Stimulated activated CD4-positive, alpha-beta T cell treated with anti-CD3 and anti-CD28 coated beads, Interleukin-2, amount 100 ng/mL, for 24 hours (primary cell): ENCODE data around the gene SDF2.

ENCODE experiments used
- DNase-seq, 2 donors: peaks; one replicate each; pipeline ENCODE4 v3.0.0-alpha.2; 2020

The SDF2 gene, protein sequence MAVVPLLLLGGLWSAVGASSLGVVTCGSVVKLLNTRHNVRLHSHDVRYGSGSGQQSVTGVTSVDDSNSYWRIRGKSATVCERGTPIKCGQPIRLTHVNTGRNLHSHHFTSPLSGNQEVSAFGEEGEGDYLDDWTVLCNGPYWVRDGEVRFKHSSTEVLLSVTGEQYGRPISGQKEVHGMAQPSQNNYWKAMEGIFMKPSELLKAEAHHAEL

DNA sequence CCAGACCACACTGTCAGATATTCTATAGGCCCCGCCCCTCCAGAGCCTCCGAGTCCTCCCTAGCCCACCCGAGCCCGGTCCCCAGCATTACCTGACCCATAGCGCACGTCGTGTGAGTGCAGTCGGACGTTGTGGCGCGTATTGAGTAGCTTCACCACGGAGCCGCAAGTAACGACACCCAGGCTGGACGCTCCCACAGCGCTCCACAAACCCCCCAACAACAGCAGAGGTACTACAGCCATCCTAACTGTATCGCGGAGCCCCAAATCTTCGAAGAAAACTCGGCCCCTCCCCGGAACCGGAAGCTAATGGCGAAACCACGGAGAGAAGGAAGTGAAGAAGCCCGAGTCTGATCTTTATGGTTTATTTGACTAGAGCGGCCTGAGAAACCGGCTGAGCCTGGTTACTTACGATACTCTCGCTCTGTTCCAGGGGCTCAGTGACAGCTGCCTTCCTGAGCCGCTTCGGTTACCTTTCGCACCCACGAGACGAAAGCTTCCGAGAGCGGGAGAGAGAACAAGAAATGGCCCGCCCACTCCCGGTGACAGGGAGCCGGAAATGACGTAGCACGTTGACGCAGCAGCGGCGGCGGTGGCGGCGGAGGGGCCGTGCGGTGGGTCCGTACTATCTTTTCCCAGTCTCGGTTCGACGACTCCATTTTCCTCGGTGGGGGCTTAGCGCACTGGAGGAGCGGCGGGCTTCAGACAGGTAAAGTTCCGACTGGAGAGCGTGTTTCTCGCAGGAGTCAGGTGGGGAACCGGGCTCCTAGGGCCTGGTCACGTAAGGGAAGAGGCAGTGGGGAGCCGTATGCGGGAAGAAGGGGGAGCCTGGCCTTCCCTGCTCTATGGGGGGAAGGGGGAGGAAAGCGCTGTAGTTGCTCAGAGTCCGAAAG is at the start of gene SDF2, which contains the start of gene SUPT6H:
TSS of gene SDF2 (minus strand) at position 272 of the 892 bp plus-strand sequence. CDS start at position 242, 30 bp downstream.
TSS of gene SUPT6H (plus strand) at position 571 of the 892 bp plus-strand sequence. CDS start 11,197 bp downstream, outside the sequence.
- DNase-seq = peak; percentile 97 to 98

DNA sequence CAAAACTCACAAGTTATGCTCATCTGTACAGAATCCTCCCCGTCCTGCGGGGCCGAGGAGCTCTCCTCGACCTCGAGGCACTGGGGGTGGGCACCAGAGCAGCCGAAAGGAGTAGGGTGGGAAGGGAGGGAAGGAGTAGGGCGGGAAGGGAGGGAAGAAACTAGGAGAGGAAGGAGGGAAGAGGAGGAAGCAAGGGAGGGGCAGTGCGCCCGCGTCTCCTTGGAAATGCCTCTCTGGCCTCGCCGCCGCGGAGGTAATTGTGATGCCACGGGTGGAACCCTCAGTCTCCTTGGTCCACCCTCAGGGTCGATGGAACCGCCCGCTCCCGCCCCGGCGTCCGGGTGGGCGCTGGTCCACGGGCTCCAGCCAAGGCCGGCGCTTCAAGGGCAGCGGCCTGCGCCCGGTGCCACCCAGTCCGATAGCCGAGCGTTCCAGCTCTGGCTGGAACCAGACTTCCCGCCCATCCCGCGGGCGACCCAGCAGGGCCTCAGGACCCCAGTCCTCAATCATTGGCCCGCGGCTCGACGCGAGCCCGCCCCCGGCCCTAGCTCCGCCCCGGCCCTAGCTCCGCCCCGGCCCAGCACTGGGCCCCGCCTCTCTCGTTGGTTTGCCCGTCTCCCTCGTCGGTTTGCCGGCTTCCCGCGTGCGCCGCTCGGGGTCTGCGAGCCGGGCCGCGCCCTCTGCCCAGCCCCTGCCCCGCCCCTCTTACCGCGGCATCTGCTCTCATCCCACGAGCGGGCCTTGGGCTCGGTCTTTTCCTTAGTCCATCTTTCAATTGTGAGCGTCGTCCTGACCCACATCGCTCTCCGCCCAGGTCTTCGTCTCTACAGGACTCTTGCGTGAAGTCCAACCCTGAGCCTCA is 49.4 kb upstream of the SDF2 start:
- peak; percentile 89 to 96 for DNase-seq

DNA sequence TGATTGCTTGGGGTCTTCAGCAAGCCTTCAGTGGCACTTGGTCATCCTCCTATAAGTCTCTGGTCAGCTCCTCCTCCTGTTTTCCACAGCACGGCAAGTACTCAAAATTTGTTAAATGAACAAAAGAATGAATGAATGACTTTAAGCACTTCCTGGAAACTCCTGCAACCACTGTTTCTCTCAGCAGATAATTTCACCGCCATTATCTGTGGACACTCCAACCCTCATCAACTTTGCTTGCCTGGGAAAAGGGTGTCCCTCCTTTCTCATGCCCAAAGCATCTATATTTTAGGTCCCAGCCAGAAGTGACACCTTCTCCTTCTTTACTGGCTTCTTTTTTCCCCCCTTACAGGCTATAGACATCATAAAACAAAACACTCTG is 45.6 kb upstream of the SDF2 start:
- no peak for DNase-seq

DNA sequence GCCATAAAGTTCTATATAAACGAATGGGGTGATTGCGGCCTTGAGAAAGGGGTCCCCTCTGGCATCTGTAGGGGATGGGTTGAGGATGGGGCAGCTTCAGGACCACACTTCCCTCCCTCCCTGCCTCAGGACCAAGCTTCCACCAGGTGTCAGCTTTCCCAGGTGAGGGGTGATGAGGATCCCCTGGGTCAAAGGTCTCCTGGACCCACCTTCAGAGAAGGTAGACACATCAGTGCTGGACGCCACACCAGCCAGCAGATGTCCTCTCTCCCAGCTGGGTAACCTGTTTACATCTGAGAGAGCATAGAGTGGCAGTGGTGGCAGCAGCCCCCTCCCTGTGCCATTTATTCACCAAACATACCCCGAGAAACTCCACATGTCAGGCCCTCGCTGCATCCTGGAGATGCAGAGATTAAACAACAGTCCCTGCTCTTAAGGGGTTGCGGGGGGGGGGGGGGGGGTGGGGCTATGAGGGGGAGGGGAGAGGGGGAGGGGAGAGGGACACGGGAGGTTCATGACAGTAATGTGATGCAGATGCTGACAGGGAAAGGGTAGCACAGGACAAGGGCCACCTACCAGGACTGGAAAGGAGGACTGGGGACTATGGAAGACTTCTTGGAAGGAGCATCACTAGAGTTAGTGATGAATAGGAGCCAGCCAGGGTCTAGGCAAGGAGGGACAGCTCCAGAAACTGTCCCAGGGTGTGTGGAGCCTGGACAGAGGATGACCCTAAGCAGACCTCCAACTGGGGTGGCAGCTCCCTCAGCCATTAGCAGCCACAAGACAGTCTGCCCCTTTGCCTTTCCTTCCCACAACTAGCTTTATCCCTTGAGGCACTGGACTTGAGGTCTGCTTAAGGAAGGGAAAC is 45.0 kb upstream of the SDF2 start:
- no peak for DNase-seq

DNA sequence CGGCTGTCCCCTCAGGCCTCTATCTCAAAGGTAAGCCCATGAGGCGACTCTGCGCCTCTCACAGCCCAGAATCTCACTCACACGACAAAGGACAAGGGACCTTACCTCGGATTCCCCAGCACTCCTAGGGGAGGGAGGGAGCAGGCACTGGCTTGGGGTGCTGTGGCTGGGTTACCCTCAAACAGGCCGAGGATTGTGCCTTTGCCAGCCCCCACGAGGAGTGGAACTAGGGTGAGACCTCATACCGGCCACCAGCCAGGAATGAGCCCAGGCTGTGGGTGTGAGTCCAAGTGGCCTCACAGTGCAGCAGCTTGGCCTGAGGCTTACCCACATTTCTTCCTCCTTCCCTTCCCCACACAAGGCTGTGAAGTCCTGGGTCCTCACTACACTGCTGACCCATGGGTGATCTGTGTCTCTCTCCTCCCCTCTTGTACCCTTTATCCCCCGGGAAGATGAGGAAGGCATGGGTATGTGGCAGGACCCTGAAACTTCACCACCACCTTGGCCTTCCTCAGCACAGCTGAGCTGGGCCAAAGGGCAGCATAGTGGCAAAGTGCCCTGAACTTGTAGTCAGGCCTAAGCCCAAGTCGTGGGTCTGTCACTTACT is 44.1 kb upstream of the SDF2 start:
- no peak for DNase-seq

DNA sequence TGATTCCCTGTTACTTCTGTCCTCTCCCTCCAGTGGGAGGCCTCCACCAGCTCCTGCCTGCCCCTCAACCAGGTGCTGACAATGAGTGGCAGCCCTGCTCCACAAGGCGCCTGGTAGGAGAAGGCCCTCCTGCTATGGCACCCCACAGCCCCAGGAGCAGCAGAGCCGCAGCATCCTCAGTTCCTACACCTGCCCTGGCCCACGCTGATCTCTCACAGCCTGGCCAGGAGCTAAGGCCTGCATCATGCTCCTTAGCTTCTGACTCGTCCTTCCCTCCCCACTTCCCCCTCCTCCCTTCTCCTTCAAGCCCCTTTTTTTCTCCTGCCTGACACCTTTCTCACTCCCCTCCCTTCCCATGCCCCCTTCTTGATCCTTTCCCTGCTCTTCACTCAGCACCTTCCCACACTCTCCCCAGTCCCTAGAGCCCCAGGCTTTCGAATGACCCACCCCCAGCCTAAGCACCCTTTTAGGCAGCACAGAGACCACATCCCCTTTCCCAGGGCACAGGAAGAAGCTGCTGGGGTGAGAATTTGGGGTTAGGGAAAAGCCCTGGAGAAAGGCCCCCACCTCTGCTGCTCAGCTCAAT is 43.5 kb upstream of the SDF2 start:
- DNase-seq = no peak

DNA sequence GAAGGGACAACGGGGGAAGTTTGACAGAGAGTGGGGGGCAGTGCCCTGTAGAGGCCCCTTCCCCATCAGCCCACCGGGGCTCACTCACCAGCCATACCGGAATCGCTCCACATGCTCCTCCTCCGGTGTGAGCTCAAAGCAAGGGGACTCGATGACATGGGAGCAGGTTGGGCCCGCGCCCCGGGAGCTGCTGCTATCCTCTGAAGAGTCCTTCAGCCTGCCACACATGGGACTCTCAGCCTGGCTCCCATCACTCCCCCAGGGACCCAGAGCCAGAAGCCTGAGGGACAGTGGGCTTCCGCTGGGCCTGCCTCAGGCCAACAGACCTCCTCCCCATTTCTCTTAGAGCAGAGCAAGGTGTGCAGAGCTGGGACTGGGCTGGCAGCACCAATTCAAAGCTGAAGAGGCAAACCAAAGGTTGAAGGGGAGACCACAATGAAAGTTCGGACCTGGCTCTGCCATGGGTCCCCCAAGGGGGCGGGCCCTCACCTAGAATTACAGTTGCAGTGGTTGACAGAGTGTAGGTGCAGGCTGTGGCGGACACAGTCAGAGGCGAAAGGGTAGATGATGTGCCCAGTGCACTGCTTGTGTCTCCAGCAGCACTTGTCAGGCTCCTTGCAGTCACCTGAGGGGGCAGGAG is 42.6 kb upstream of the SDF2 start:
- no peak for DNase-seq

DNA sequence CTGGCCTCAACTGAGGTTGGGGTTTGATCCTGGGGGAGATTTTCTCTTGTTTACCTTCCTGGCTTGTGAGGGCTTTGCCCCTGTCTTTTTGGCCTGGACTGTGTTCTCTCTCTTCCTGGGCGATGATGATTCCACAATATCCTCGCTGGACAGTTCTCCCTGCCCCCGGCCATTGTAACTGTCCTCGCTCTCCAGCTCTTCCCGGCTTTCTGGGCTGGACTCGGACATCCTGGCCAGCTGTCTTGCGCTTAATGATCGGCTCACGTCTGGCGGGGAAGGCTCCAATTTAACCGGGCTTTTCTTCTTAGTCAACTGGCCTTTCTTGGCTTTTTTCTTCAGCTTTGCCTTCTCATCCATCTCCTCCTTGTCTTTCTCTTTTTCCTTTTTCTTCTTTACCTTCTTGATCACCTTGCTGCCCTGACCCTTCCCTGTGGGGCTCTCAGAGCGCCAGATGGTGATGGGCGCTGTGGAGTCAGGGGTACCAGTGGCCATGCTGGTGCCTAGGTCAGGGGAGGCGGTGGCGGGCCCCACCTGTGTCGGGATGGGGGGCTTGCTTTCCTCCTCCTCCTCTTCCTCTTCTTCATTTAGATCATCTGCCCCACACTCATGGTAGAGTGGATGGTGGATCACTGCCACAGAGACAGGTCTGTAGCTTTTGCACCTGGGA is 42.0 kb upstream of the SDF2 start:
- no peak for DNase-seq

DNA sequence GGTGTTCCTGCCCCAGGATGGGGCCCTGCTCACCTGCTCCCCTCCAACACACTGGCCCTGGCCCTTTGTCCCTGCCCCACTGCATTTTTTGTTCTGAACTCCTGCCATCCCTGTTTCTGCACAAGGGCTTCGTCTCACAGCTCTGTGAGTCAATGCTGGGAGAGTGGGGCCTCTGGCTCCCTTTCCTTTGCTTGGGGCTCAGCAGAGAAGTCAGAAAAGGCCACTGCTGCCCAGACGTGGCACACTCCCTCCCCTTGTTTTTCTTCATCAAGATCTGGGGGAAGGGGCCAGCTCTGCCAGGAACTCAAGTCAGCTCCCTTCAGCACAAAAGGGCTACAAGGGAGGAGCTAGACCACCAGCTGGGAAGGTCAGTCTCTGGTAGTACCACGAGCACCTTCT is 41.0 kb upstream of the SDF2 start:
- DNase-seq = no peak

DNA sequence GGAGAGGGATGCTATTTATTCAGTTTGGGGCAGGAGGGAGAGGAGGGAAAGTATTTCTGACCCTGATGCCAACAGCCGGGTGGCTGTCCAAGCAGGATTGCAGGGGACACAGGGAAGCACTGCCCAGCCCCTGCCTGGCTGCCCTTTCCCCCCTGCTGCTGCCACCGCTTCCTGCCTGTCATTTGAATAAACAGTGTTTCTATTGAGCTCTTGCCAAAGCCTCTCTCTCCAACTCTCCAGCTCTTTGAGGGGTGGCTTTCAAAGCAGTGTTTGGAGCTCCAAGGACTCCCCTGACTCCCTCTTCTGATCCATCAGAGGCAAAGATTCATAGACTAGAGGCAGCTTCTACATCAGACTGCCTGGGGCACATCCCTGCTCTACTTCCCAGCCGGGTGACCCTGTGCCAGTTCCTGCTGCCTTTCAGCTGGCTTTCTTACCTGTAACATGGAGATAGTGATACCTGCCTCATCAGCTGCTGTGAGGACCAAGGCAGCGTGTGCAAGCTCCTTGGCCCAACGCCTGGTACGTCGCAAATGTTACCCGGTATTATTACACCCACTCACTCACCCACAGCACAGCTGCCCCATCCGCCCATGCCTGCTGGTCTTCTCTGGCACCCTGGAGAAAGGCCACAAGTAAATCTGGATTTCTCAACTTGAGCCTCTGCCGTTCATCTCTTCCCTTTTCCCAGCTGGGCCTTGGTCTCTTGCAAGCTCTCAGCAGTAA is 40.5 kb upstream of the SDF2 start:
- DNase-seq = no peak

DNA sequence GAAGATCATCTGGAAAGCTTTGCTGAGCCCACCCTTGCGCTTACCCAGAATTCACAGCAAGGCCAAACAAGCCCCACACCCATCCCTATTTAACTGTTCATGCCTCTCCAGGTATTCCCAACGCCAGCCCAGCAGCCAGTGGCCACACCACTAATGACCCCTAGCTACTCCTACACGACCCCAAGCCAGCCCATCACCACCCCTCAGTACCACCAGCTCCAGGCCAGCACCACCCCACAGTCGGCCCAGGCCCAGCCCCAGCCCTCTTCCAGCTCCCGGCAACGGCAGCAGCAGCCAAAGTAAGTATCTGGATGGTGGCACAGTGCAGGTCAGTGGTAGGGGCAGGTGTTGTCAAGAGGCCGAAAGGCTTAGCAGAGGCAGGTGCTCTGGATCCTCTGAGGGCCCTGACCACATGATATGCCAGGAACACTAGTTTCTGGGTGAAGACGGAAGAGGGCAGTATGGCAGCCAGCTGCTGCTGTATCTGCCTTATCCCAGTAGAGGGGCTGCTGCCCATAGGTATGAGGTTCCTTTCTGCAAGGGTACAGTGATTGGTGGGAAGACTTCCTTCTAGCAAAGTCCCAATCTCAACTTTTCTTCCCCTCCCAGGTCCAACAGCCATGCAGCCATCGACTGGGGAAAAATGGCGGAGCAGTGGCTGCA is 39.3 kb upstream of the SDF2 start:
- DNase-seq = no peak

DNA sequence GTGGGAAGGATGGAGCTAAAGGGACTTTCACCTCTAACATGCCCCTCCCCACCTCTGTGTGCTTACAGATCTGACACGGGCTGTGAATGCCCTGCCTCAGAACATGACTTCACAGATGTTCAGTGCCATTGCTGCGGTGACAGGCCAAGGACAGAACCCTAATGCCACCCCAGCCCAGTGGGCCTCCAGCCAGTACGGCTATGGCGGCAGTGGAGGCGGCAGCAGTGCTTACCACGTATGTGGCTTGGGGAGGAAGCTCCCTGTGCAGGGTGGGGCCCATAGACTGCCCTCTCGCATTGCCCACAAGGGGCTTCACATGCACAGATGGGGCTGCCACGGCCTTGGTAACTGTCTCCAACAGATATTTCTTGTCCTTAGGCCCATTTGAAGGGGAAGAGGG is 38.6 kb upstream of the SDF2 start:
- no peak for DNase-seq

DNA sequence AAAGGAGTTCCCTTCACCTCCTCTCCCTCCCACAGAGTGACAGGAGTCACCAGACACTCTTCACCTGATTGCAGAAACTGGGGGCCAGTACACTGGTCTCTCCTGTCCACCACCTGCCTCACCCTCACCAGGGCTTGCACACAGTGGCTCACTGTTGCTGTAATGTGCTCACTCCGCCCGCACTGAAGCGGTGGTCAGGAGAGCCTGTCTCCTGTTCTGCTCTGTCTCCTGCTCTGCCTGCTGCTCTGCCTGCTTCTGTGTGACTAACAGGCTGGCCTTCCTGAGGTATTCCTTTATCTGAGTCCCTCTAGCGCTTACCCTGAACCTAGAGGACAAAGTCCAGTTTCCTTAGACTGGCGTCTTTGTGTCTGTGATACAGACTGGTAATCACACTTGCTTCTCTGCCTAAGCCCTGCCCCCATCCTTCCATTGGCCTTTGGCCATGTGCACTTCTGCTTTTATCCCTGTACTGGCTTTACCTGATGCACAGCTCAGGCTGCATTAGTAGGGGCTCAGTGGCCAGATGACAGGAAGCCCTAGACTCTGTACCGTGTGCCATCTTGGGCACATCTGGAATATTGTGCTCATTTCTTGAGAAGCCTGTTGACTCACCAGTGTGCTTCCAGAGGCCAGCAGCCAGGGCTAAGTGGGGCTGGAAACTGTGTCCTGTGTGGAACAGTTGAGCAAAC is 36.7 kb upstream of the SDF2 start:
- peak in 1 of 2 donors; percentile 22 for DNase-seq

DNA sequence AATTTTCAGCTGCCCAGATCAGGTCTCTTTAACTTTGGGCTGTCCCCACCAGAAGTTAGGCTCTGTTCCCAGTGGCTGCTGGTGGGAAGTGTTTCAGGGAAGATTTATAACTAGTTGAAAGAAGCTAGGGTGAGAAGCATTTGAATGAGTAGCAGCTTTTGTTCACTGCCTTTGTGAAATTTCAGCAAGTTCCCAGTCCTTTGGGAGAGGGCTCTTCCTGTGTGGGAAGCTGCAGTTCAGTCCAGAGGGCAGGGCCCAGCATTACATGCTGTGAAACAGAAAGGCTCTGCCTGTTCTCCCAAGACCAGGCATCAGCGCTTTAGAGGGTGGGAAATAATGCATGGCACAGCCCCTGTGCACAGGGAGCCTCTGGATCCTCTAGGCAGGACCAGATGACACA is 32.2 kb upstream of the SDF2 start:
- no peak for DNase-seq

DNA sequence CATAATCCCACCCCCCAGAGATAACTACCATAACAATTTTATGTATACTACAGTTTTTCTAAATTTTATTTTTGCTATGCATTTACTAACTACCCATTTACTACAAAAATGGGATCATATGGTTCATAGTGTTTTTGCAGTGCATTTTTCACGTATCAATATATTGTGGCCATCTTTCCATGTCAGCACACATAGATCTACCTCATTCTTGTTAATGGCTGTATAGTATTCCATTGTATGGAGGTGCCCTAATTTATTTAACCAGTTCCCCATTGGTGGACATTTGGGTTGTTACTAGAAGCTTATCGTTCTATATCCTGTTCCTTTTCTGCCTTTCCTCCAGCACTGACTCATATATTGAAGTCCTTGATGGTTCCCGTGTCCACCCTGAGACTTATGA is 27.3 kb upstream of the SDF2 start:
- no peak for DNase-seq

DNA sequence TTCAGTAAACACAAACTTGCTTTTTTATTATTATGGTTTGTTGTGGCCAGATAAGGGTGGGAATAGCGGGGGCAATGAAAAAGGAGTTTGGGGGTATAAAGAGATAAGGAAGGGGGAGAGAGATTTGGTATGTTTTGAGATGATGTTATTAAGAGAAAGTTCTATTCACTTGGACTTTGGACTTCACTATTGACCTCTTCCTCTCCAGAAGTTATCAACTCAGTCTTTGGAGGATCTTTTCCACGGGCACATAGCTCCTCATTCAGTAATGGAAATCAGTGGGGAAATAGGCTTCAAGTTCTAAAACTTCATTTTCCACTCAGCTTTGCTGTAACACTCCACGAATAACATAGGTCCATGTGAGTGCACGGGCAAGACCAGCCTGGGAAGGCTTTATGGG is 26.8 kb upstream of the SDF2 start:
- no peak for DNase-seq

DNA sequence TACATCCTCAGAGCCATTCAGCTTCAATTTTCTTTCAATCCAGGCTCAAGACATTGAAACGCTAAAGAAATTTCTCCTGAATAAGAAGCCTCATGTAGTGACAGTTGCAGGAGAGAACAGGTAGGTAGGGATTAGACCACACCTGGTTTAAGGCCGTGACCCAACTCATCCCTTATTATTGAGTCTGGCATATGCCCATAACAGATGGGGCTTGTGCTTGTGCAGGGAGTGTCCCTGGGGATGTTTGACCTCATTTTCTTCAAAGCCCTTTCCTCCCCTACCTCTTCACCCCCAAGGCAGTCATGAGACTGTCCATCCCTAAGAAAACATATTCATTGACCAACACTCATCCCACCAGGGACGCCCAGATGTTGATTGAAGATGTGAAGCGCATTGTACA is 24.6 kb upstream of the SDF2 start:
- DNase-seq = no peak

DNA sequence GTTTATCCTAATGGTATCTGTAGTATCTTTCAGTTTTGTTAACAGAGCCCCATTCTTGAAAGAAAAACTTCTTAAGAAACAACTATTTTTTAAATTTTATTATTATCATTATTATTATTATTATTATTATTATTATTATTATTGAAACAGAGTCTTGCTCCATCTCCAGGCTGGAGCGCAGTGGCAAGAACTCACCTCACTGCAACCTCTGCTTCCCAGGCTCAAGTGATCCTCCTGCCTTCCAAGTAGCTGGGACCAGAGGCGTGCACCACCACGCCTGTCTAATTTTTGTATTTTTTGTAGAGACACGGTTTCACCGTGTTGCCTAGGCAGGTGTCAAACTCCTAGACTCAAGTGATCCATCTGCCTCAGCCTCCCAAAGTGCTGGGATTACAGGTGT is 23.7 kb upstream of the SDF2 start:
- no peak for DNase-seq

DNA sequence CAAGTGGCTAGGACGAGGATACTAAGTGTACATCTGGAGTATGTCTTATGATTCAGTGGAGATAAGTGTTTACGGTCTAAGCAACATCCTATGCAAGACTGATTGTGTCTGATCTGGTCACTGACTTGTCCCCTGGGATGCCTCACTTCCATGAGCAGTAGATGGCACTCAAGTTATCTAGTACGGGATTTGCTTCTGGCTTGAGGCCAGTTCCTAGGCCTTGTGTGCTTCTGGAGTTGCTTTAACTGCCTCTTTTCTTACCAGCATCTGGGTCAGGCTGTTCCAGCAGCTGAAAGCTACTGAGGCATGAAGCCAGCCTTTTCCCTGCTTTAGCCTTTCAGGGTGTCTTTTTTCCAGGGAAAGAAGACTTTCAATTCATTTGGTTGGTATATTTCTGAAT is 23.3 kb upstream of the SDF2 start:
- DNase-seq = no peak
